Right cardiac atrium (tissue), 5 donors: Measurements from ENCODE around the gene RAB3GAP2. TPM values are rescaled to one million over a fixed set of nuclear protein-coding genes. Genes with fewer than 3 reads are reported as not detected.
"Not testable (repeated sequence)": the region's sequence is repeated elsewhere in the genome, so short reads cannot be mapped to it uniquely, and the experiment has no call there.

Experiments
- ATAC-seq, 2 donors: fragments of 200-7000 bp; cut with Tn5 transposase; one replicate each; pipeline versions ENCODE4 v1.8.0 to v1.9.1; 2020; ENCODE audit warnings: moderate library complexity in 2 of 2, mild to moderate bottlenecking in 1 of 2
- DNase-seq, 3 donors: peaks; one replicate each; pipeline ENCODE4 v3.0.0-alpha.2; 2020
- H3K27ac ChIP-seq: one replicate; pipeline ENCODE4 v1.5.1; 2013; ENCODE audit warnings: mild to moderate bottlenecking, low read length, control low read depth, moderate library complexity
- H3K27me3 ChIP-seq: one replicate; pipeline ENCODE4 v1.6.1; 2013; ENCODE audit not compliant: control insufficient read depth, insufficient read depth
- H3K4me1 ChIP-seq: one replicate; pipeline ENCODE4 v1.6.1; 2013; ENCODE audit warnings: low read length; ENCODE audit not compliant: control insufficient read depth, insufficient read depth
- H3K4me3 ChIP-seq: one replicate; pipeline ENCODE4 v1.5.1; 2013; ENCODE audit warnings: low read length, control low read depth
- H3K9me3 ChIP-seq: one replicate; pipeline ENCODE4 v1.6.1; 2013; ENCODE audit warnings: low read length; ENCODE audit not compliant: control insufficient read depth
- WGBS: extraction: QIAGEN DNeasy Blood & Tissue Kit; methylation state at CpG from one replicate; pipeline ENCODE4 v1.1.7; 2013; 5-methylcytosine and 5-hydroxymethylcytosine counted together
- intact Hi-C, 4 donors: fragments of 100-400 bp; cut with DNase I; formaldehyde crosslinking; loops; one replicate each; pipeline versions ENCODE4 v1.11.0 to v1.14.0; 2022 to 2023
- polyA plus RNA-seq: library from polyadenylated mRNA; stranded (reverse); fragments of 200-250 nt; gene quantifications from one replicate; pipeline ENCODE4 v1.2.3, GENCODE V29; 2013
- total RNA-seq, 4 donors: library from RNA; stranded (reverse); fragmentation: NEBNext Ultra II Directional; extraction: Animal tissue kit (Norgen Biotek cat#: 25700); gene quantifications; one replicate each; pipeline ENCODE4 v1.2.1, GENCODE V29; 2021
- donor health status: healthy with polysubstance abuse.
- donor health status: DM: no; HTN: yes; CAD: no.
- donor health status: DM: no; HTN: no; CAD: no.
- donor health status: DM: no; HTN: yes; CAD: no; lungs with severe emphysema.
- donor health status: DM: yes; HTN: yes; CAD: no.

Gene RAB3GAP2
- total and polyA plus RNA-seq, 5 donors: 7.4 to 31.9 (median 23.4) TPM

GRCh38 chr1:220164116-220164515 is 108.1 kb downstream of the RAB3GAP2 start:
- ATAC-seq: no peak
- Histone ChIP-seq H3K4me3 (no peak overlapping the region), H3K4me1 (no peaks in the 10 kb centered on the region), H3K27me3 (no peaks in the 10 kb centered on the region), H3K9me3 (no peaks in the 10 kb centered on the region), H3K27ac (no peak overlapping the region)
- no peak for DNase-seq
- 66% methylated on average over 1 of the region's 1 CpG for WGBS
- intact Hi-C loops: no loop called here

GRCh38 chr1:220160027-220160426 is 112.2 kb downstream of the RAB3GAP2 start:
- H3K27me3 ChIP-seq: no peaks in the 10 kb centered on the region
- WGBS: 92% methylated on average over 1 of the region's 1 CpG
- no peak overlapping the region for H3K4me3 ChIP-seq
- H3K4me1 ChIP-seq: no peaks in the 10 kb centered on the region
- DNase-seq (no peak), ATAC-seq (no peak)
- intact Hi-C loops: no loop called here
- no peaks in the 10 kb centered on the region for H3K9me3 ChIP-seq
- no peak overlapping the region for H3K27ac ChIP-seq

- no peak overlapping the region for H3K4me3 ChIP-seq
- intact Hi-C loops: no loop called here
- ATAC-seq (no peak), DNase-seq (no peak)
- H3K9me3 ChIP-seq: no peaks in the 10 kb centered on the region
- H3K4me1 ChIP-seq: no peaks in the 10 kb centered on the region
- H3K27me3 ChIP-seq: no peaks in the 10 kb centered on the region
- no peak overlapping the region for H3K27ac ChIP-seq
- 94% methylated on average over 3 of the region's 3 CpGs for WGBS
These were observed 113.2 kb downstream of the RAB3GAP2 start for GRCh38 chr1:220159041-220159440.

DNA sequence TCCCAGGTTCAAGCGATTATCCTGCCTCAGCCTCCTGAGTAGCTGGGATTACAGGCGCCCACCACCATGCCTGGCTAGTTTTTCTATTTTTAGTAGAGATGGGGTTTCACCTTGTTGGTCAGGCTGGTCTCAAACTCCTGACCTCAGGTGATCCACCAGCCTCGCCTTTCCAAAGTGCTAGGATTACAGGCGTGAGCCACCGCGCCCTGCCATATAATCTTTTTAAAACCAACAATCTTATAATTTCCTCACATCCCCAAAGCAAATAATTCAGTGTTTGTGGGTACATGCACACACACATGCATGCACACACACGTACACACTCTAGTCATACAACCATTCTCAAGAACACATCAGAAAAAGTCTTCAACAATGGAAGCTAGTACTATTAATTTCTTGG is 113.7 kb downstream of the RAB3GAP2 start:
- DNase-seq, H3K4me3 ChIP-seq, H3K4me1 ChIP-seq, intact Hi-C loops, H3K27ac ChIP-seq, ATAC-seq, H3K27me3 ChIP-seq, H3K9me3 ChIP-seq: not testable (repeated sequence)
- 98% methylated on average over 7 of the region's 7 CpGs for WGBS

DNA sequence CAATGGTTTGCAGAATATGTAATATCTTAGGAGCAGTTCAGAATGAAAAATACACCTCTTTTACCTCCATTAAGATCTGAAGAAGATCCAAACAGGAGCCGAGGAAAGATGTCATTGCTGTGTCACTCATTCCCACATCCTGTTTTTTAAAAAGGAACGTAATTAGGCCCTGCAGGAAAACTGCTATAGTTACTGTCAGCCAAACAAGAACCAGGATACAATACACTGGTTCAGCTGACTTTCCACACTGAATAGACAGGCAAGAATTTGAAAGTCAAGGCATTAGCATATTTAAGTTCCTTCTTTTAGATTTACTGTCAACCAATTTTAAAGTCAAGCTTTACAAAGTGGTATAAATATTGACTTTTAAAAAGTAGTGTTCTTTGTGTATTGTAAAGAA is 114.5 kb downstream of the RAB3GAP2 start:
- Histone ChIP-seq H3K4me3 (no peak overlapping the region), H3K4me1 (no peaks in the 10 kb centered on the region), H3K9me3 (no peaks in the 10 kb centered on the region), H3K27me3 (no peaks in the 10 kb centered on the region), H3K27ac (no peak overlapping the region)
- WGBS: 53% methylated on average over 2 of the region's 2 CpGs
- DNase-seq (no peak), ATAC-seq (no peak)
- intact Hi-C loops: no loop called here

DNA sequence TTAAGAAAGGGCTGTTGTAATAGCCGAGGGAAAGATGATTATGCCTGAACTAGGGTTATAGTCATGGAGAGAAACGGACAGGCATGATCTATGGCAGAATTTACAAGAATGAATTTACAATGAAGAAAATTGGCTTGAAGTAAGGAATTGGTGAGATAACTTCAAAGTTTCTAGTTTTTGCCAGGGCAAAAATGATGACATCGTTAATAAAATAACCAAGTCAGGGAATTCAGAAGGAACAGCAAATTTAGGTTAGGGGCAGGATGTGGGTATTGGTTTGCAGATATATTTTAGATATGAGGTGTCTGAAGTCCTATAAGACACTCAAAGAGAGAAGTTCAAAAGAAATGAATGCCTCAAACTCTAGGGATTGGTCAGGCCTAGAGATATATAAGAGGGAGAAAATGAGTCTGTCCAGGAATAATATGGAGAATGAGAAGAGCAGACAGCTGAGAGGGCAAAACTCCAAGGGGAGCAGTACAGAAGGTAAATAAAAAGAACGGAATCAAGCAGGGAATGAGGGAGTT is 115.6 kb downstream of the RAB3GAP2 start:
- peaks cover 2% of the 10 kb centered on the region for H3K4me1 ChIP-seq
- ATAC-seq: no peak
- H3K4me3 ChIP-seq: no peak overlapping the region
- H3K27me3 ChIP-seq: no peaks in the 10 kb centered on the region
- H3K9me3 ChIP-seq: no peaks in the 10 kb centered on the region
- 92% methylated on average over 4 of the region's 4 CpGs for WGBS
- DNase-seq: no peak
- intact Hi-C loops: no loop called here
- H3K27ac ChIP-seq: no peak overlapping the region

GRCh38 chr1:220153147-220153546 is 119.1 kb downstream of the RAB3GAP2 start:
- Histone ChIP-seq H3K27ac (no peak overlapping the region), H3K9me3 (no peaks in the 10 kb centered on the region), H3K4me3 (no peak overlapping the region), H3K4me1 (peaks cover 5% of the 10 kb centered on the region), H3K27me3 (no peaks in the 10 kb centered on the region)
- intact Hi-C loops: no loop called here
- DNase-seq: no peak
- ATAC-seq: no peak

GRCh38 chr1:220151454-220151853 is 120.8 kb downstream of the RAB3GAP2 start:
- Histone ChIP-seq H3K4me3 (no peak overlapping the region), H3K9me3 (no peaks in the 10 kb centered on the region), H3K27ac (no peak overlapping the region), H3K4me1 (peaks cover 5% of the 10 kb centered on the region), H3K27me3 (no peaks in the 10 kb centered on the region)
- WGBS: 25% methylated on average over 3 of the region's 3 CpGs
- DNase-seq (peak; percentile 47 to 77 (median 61)), ATAC-seq (peak; percentile 83 to 89)
- intact Hi-C loops: no loop called here

DNA sequence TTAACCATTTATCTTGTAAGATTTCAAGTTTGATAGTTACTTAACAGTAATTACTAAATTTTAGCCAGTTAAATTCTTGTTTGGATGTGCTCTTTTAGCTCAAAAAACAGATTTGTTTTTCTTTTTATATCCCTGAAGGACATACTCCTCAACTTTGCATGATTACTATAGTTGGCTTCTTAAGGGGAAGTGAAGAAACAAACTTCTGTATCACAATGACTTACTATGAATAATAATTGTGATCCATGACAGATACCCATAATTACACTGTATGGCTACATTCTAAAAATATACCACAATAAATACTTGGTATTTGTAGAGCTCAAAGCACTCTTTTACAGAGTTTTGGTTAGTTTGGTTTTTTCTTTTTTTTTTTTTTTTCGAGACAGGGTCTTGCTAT is 122.5 kb downstream of the RAB3GAP2 start:
- no peak for DNase-seq
- WGBS: 89% methylated on average over 1 of the region's 1 CpG
- H3K27ac ChIP-seq: no peak overlapping the region
- no peak overlapping the region for H3K4me3 ChIP-seq
- intact Hi-C loops: no loop called here
- no peaks in the 10 kb centered on the region for H3K27me3 ChIP-seq
- no peak for ATAC-seq
- H3K9me3 ChIP-seq: no peaks in the 10 kb centered on the region
- peaks cover 5% of the 10 kb centered on the region for H3K4me1 ChIP-seq

DNA sequence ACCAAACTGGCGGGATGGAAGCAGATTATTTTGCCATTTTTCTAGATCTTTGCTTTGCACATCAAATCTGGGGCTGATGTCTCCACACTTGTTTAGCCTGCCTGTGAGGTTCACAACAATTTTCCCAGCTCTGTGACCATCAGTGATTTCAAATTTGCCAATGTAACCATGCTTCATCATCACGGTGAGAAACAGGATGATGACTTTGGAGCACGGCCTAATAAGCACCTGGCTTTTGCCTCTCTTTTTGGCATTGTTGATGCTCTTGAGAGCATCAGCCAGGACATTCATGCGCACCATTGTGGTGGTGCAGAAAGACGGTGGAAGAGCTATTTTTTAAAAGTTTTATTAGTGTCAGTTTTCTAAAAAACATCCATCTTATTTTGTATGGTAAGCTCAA is 128.2 kb downstream of the RAB3GAP2 start:
- Histone ChIP-seq H3K4me1 (no peaks in the 10 kb centered on the region), H3K9me3 (no peaks in the 10 kb centered on the region), H3K4me3 (no peak overlapping the region), H3K27me3 (no peaks in the 10 kb centered on the region), H3K27ac (no peak overlapping the region)
- WGBS: 87% methylated on average over 5 of the region's 5 CpGs
- intact Hi-C loops: no loop called here
- DNase-seq (no peak), ATAC-seq (no peak)

- intact Hi-C loops: no loop called here
- no peak overlapping the region for H3K4me3 ChIP-seq
- ATAC-seq: no peak
These were observed 132.3 kb downstream of the RAB3GAP2 start for GRCh38 chr1:220139966-220140365.

More at GRCh38 chr1:220139966-220140365, 132.3 kb downstream of the RAB3GAP2 start:
- no peak overlapping the region for H3K27ac ChIP-seq
- DNase-seq: no peak
- H3K27me3 ChIP-seq: no peaks in the 10 kb centered on the region
- no peaks in the 10 kb centered on the region for H3K9me3 ChIP-seq
- no peaks in the 10 kb centered on the region for H3K4me1 ChIP-seq
- WGBS: 57% methylated on average over 6 of the region's 6 CpGs
